ENCODE data around the gene WFIKKN2.
"Not testable (repeated sequence)": the region's sequence is repeated elsewhere in the genome, so short reads cannot be mapped to it uniquely, and the experiment has no call there.

WFIKKN2 gene

GRCh38 chr17:50877042-50877441, 41.7 kb downstream of the WFIKKN2 start:
- DNase-seq (ENCODE audit: low spot score), result not testable (repeated sequence)

- DNase-seq (ENCODE audit: low spot score), result no peak
Measured at GRCh38 chr17:50877838-50878237, 42.5 kb downstream of the WFIKKN2 start.

GRCh38 chr17:50879086-50879485, 43.7 kb downstream of the WFIKKN2 start:
- DNase-seq (ENCODE audit: low spot score), result no peak

- DNase-seq (ENCODE audit: low spot score), result no peak
Measured at GRCh38 chr17:50881182-50881581, 45.8 kb downstream of the WFIKKN2 start.

GRCh38 chr17:50882851-50883250, 47.5 kb downstream of the WFIKKN2 start:
- DNase-seq (ENCODE audit: low spot score), result no peak

GRCh38 chr17:50883850-50884438, 48.6 kb downstream of the WFIKKN2 start:
- no peak for DNase-seq (ENCODE audit: low spot score)

GRCh38 chr17:50884439-50885311, 49.3 kb downstream of the WFIKKN2 start:
- peak; percentile 44 for DNase-seq (ENCODE audit: low spot score)

GRCh38 chr17:50887705-50888245, 52.4 kb downstream of the WFIKKN2 start:
- DNase-seq (ENCODE audit: low spot score), result no peak

- no peak for DNase-seq (ENCODE audit: low spot score)
Measured at GRCh38 chr17:50889528-50890118, 54.2 kb downstream of the WFIKKN2 start.

GRCh38 chr17:50890675-50891516, 55.5 kb downstream of the WFIKKN2 start:
- DNase-seq (ENCODE audit: low spot score), result no peak

GRCh38 chr17:50891577-50891989, 56.2 kb downstream of the WFIKKN2 start:
- no peak for DNase-seq (ENCODE audit: low spot score)
